HEK293 (cell line): Measurements from ENCODE around the gene PODXL2.

Experiments
- PRDM10 ChIP-seq: fragments of 450-650 bp; formaldehyde crosslinking; IDR thresholded peaks from 2 replicates; pipeline ENCODE4 v1.5.1; 2016; ENCODE audit warnings: missing biosample characterization, missing genetic modification characterization
- TF ChIP-seq, protein P1 (sequence below): fragments of 450-650 bp; formaldehyde crosslinking; IDR thresholded peaks from 2 replicates; pipeline ENCODE4 v1.5.1; 2016; ENCODE audit warnings: missing biosample characterization, missing genetic modification characterization
- TF ChIP-seq, protein P2 (sequence below): fragments of 450-650 bp; formaldehyde crosslinking; IDR thresholded peaks from 2 replicates; pipeline ENCODE4 v1.5.1; 2016; ENCODE audit warnings: missing biosample characterization, missing genetic modification characterization

- TF ChIP-seq, protein P1, sequence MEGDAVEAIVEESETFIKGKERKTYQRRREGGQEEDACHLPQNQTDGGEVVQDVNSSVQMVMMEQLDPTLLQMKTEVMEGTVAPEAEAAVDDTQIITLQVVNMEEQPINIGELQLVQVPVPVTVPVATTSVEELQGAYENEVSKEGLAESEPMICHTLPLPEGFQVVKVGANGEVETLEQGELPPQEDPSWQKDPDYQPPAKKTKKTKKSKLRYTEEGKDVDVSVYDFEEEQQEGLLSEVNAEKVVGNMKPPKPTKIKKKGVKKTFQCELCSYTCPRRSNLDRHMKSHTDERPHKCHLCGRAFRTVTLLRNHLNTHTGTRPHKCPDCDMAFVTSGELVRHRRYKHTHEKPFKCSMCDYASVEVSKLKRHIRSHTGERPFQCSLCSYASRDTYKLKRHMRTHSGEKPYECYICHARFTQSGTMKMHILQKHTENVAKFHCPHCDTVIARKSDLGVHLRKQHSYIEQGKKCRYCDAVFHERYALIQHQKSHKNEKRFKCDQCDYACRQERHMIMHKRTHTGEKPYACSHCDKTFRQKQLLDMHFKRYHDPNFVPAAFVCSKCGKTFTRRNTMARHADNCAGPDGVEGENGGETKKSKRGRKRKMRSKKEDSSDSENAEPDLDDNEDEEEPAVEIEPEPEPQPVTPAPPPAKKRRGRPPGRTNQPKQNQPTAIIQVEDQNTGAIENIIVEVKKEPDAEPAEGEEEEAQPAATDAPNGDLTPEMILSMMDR (tag by site-specific recombination), result no peak
- TF ChIP-seq, protein P2, sequence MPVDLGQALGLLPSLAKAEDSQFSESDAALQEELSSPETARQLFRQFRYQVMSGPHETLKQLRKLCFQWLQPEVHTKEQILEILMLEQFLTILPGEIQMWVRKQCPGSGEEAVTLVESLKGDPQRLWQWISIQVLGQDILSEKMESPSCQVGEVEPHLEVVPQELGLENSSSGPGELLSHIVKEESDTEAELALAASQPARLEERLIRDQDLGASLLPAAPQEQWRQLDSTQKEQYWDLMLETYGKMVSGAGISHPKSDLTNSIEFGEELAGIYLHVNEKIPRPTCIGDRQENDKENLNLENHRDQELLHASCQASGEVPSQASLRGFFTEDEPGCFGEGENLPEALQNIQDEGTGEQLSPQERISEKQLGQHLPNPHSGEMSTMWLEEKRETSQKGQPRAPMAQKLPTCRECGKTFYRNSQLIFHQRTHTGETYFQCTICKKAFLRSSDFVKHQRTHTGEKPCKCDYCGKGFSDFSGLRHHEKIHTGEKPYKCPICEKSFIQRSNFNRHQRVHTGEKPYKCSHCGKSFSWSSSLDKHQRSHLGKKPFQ (tag by site-specific recombination), result no peak
- TF ChIP-seq PRDM10 (tag by site-specific recombination), result no peak
These were observed 86.5 kb downstream of the PODXL2 start for GRCh38 chr3:127715532-127715931.
